ENCODE data around the gene RBMS3.

Gene RBMS3

DNA sequence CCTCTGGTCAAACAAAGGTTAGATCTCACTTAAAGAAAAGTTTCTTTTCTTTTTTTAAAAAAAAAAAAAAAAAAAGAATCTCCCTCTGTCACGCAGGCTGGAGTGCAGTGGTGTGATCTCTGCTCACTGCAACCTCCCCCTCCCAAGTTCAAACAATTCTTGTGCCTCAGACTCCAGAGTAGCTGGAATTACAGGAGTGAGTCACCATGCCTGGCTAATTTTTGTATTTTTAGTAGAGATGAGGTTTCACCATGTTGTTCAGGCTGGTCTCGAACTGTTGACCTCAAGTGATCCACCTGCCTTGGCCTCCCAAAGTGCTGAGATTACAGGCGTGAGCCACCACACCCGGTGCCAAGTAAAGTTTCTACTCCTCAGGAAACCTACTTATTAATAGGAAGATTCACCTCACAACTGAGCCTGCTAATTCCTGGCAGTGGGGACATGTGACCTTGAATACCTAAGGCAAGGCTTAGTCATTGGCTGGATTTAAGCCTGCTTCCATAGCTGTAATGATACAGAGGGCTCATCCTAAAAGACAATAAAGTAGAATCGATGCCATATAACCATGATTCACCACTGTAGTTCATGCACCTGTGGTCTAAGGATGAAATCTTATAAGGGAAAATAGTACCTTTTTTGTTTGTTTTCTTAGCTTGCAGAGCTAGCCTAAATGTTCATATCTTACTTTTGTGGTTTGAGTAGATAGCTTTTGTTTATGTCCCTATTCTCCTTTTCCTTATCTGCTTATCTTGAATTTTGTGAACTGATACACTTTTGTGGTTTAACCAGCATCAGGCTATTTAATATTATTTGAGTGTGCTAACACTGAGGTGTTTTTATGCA, 24.8 kb upstream of the RBMS3 start:
- DNase-seq (ENCODE audit: extremely low read depth, insufficient read length): no peak
- no peak overlapping the region for H3K4me3 ChIP-seq (replicated peaks; ENCODE audit: low read depth, low read length)
- TF ChIP-seq, protein P1, sequence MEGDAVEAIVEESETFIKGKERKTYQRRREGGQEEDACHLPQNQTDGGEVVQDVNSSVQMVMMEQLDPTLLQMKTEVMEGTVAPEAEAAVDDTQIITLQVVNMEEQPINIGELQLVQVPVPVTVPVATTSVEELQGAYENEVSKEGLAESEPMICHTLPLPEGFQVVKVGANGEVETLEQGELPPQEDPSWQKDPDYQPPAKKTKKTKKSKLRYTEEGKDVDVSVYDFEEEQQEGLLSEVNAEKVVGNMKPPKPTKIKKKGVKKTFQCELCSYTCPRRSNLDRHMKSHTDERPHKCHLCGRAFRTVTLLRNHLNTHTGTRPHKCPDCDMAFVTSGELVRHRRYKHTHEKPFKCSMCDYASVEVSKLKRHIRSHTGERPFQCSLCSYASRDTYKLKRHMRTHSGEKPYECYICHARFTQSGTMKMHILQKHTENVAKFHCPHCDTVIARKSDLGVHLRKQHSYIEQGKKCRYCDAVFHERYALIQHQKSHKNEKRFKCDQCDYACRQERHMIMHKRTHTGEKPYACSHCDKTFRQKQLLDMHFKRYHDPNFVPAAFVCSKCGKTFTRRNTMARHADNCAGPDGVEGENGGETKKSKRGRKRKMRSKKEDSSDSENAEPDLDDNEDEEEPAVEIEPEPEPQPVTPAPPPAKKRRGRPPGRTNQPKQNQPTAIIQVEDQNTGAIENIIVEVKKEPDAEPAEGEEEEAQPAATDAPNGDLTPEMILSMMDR (IDR thresholded peaks at IDR 0.05; ENCODE audit: insufficient read depth, low read length, poor library complexity, severe bottlenecking): no peak
- no peaks in the 10 kb centered on the region for H3K27me3 ChIP-seq (replicated peaks; ENCODE audit: control insufficient read depth, insufficient read depth, low read length)
- no peaks in the 10 kb centered on the region for H3K36me3 ChIP-seq (ENCODE audit: control insufficient read depth, insufficient read depth, low read length)

DNA sequence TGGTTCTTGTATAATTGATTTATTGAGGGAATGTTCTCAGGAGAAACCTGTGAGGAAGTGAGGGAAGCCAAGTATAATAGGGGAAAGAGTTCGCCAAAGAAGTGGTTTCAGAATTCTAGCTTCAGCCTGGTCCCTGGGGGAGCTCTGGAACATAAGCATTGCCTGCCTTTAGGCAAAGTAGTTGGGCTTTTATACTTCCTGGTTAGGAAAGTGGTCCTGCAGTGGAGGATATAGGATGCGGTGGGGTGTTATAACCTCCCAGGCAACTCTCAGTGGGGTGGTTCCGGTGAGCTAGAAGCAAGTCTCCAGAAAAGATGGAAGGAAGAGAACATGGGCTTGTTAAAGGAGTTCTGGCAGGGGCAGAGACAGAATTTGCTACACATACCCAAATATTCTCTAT, 22.7 kb upstream of the RBMS3 start:
- TF ChIP-seq, protein P1 (IDR thresholded peaks at IDR 0.05; ENCODE audit: insufficient read depth, low read length, poor library complexity, severe bottlenecking): no peak
- H3K27me3 ChIP-seq (replicated peaks; ENCODE audit: control insufficient read depth, insufficient read depth, low read length): no peaks in the 10 kb centered on the region
- H3K36me3 ChIP-seq (ENCODE audit: control insufficient read depth, insufficient read depth, low read length): no peaks in the 10 kb centered on the region
- no peak overlapping the region for H3K4me3 ChIP-seq (replicated peaks; ENCODE audit: low read depth, low read length)
- DNase-seq (ENCODE audit: extremely low read depth, insufficient read length): no peak

DNA sequence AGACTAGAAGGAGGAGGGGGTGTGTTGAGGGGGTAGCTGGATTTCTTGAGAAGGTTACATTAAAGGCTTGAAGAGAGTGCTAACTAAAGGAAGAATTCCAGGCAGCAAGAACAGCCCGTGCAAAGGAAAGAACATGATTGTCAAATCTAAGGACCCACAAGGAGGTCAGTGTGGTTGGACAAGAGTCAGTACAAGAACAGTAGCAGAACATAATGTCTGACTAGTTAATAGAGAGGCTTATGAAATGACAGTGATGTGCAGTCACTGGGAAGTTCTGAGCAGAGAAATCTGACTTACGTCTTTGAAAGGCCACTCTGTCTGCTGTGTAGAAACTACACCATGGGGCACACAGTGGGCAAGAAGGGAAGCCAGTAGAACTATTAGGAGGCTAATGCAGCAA, 19.8 kb upstream of the RBMS3 start:
- TF ChIP-seq, protein P1 (IDR thresholded peaks at IDR 0.05; ENCODE audit: insufficient read depth, low read length, poor library complexity, severe bottlenecking): no peak
- no peak overlapping the region for H3K4me3 ChIP-seq (replicated peaks; ENCODE audit: low read depth, low read length)
- no peaks in the 10 kb centered on the region for H3K27me3 ChIP-seq (replicated peaks; ENCODE audit: control insufficient read depth, insufficient read depth, low read length)
- DNase-seq (ENCODE audit: extremely low read depth, insufficient read length): no peak
- H3K36me3 ChIP-seq (ENCODE audit: control insufficient read depth, insufficient read depth, low read length): no peaks in the 10 kb centered on the region

DNA sequence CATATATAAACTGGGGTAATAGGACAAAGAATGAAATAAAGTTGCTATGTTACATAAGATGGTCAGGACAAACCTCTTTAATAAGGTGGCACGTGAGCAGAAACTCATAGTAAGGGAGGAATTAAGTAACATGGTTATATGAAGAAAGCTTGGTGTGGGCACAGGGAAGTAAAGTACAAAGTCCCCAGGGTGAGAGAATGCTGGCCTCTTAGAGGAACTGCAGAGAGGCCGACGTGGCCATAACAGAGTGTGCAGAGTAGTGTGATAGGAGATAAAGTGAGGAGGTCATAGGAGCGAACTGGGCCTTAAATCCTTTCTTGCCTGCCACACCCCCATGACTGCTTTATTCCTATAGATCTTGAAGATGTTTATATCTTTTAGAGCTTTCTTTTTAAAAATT, 17.4 kb upstream of the RBMS3 start:
- TF ChIP-seq, protein P1 (IDR thresholded peaks at IDR 0.05; ENCODE audit: insufficient read depth, low read length, poor library complexity, severe bottlenecking): no peak

DNA sequence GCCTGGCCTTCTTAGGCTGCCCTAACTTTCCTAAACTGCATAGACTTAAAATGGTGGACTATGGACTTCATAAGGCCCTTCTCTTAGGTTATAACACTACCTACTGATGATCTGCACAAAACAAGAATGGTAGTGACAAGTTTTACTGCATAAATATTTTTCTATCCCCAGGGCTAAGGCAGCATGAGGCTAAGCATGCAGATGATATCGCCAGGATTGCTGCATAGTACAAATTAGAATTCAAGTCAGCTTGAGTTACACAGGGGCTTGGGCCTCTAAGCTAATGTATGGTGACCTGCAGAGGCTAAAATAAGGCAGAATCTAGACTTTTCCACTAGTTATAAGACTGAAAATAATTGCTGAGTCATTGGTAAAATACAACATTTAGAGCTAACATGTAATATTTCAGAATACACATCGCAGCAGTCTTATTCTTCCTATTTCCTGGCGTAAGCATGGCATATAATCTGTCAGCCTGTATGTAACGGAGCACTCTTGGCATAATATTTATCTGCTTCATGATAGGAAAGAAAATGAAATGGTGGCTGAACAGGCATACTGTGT, 15.3 kb upstream of the RBMS3 start:
- no peak for DNase-seq (ENCODE audit: extremely low read depth, insufficient read length)
- TF ChIP-seq, protein P1 (IDR thresholded peaks at IDR 0.05; ENCODE audit: insufficient read depth, low read length, poor library complexity, severe bottlenecking): no peak
- H3K27me3 ChIP-seq (replicated peaks; ENCODE audit: control insufficient read depth, insufficient read depth, low read length): no peaks in the 10 kb centered on the region
- no peak overlapping the region for H3K4me3 ChIP-seq (replicated peaks; ENCODE audit: low read depth, low read length)
- no peaks in the 10 kb centered on the region for H3K36me3 ChIP-seq (ENCODE audit: control insufficient read depth, insufficient read depth, low read length)

More for the DNA sequence above, 17.4 kb upstream of the RBMS3 start:
- Histone ChIP-seq H3K36me3 (ENCODE audit: control insufficient read depth, insufficient read depth, low read length) (no peaks in the 10 kb centered on the region), H3K27me3 (replicated peaks; ENCODE audit: control insufficient read depth, insufficient read depth, low read length) (no peaks in the 10 kb centered on the region), H3K4me3 (replicated peaks; ENCODE audit: low read depth, low read length) (no peak overlapping the region)
- DNase-seq (ENCODE audit: extremely low read depth, insufficient read length): no peak
